ENCODE results near the gene SDC4.

- no peak for TF ChIP-seq MAX (IDR thresholded peaks at IDR 0.05; ENCODE audit: low read depth, low read length)
- TF ChIP-seq, protein P1, sequence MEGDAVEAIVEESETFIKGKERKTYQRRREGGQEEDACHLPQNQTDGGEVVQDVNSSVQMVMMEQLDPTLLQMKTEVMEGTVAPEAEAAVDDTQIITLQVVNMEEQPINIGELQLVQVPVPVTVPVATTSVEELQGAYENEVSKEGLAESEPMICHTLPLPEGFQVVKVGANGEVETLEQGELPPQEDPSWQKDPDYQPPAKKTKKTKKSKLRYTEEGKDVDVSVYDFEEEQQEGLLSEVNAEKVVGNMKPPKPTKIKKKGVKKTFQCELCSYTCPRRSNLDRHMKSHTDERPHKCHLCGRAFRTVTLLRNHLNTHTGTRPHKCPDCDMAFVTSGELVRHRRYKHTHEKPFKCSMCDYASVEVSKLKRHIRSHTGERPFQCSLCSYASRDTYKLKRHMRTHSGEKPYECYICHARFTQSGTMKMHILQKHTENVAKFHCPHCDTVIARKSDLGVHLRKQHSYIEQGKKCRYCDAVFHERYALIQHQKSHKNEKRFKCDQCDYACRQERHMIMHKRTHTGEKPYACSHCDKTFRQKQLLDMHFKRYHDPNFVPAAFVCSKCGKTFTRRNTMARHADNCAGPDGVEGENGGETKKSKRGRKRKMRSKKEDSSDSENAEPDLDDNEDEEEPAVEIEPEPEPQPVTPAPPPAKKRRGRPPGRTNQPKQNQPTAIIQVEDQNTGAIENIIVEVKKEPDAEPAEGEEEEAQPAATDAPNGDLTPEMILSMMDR (IDR thresholded peaks at IDR 0.05; ENCODE audit: low read depth, low read length) = no peak
- no peak for TF ChIP-seq POLR2A (IDR thresholded peaks at IDR 0.05; ENCODE audit: extremely low read depth, insufficient read length)
Observed at GRCh38 chr20:45372646-45373352, 24.6 kb upstream of the SDC4 start.
